Activated CD4-positive, alpha-beta T cell treated with anti-CD3 and anti-CD28 coated beads for 24 hours (primary cell): ENCODE measurements around the gene APAF1.
"Not testable (repeated sequence)": the region's sequence is repeated elsewhere in the genome, so short reads cannot be mapped to it uniquely, and the experiment has no call there.

Experiments
- DNase-seq, 2 donors: peaks; one replicate each; pipeline ENCODE4 v3.0.0-alpha.2; 2020; ENCODE audit warnings: low read depth in 2 of 2

APAF1 gene

DNA sequence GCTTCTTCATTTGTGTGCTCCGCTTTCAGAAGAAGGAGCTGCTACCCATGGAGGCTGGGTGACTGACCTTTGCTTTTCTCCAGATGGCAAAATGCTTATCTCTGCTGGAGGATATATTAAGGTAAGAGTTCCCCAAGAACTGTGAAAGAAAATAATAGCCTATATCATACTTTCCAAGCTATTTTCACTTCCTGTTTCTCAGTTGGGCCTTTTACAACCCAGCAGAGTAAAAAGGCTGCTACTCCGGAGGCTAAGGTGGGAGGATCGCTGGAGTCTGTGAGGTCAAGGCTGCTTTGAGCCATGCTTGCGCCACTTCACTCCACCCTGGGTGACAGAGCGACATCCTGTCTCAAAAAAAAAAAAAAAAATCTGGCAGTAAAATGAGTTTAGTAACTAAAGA lies 82.1 kb downstream of the APAF1 start:
- no peak for DNase-seq

- DNase-seq = no peak
These were observed 85.3 kb downstream of the APAF1 start for GRCh38 chr12:98730412-98730811.

DNA sequence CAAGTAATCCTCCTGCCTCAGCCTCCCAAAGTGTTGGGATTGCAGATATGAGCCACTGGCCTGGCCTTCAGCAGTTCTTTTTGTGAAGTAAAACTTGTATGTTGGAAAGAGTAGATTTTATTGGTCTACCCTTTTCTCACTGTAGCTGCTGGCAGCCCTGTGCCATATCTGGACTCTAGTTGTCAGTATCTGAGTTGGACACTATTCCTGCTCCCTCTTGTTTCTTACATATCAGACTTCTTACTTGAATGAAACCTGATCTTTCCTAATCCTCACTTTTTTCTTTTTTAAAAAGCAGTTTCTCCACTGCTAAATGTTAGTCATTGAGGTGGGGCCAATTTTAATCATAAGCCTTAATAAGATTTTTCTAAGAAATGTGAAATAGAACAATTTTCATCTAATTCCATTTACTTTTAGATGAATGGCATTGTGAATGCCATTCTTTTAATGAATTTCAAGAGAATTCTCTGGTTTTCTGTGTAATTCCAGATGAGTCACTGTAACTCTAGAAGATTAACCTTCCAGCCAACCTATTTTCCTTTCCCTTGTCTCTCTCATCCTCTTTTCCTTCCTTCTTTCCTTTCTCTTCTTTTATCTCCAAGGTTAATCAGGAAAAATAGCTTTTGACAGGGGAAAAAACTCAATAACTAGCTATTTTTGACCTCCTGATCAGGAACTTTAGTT lies 88.7 kb downstream of the APAF1 start:
- no peak for DNase-seq

DNA sequence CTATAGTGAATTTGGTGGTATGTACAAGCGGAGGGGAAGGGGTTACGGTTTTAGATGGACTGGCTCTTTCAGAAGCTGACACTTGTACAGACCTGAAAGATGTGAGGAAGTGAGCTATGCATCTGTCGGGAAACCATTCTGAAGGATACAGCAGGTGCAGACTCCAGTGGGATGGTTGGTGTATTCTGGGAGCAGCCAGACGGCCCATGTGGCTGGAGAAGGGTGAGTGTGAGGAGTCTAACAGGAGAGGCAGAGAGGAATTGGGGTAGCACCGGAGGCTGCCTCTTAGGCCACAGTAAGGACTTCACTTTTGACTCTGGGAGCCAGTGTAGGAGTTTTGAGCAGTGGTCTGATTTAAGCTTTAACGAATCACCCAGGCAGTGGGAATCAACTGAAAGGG lies 90.7 kb downstream of the APAF1 start:
- DNase-seq = no peak

DNA sequence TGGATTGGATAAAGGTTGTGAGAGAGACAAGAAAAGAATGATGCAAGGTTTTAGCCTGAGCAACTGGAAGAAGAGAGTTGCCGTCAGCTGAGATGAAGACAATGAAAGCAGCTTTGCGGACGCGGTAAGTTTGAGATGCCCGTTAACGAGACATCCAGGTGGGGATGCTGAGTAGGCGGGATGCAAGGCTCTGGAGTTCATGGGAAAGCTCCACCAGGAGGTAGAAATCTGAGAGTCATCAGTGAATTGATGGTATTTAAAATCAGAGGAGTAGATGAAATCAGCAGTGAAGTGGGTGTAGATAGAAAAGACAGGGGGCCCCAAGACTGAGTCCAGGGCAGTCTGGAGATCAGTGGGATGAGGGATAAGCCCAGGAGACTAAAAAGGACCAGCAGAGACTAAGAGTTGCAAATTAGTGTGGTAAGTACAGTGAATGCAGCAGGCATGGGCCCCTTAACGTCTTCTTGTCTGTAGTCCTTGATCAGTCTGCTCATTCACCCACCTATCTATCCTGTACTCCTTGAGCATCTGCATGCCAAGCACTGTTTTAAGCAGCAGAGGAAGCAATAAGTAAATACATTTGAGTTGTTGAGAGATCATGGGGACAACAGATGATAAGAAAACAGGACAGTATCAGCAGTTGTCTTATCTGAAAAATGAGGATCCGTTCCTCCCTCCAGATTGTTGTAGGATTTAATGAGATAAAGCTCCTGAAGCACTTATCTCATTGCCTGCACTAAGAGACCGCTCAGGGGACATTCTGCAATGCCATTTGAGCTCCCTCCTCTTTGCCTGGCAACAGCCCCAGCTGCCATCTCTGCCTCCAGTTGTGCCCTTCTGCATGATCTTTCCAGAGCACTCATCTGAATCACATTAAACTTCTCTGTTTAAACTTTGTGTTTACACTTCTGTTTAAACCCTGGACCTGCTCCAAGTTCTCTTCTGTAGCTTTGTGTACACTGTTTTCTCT lies 91.5 kb downstream of the APAF1 start:
- DNase-seq = no peak

GRCh38 chr12:98737322-98737712 lies 92.2 kb downstream of the APAF1 start:
- no peak for DNase-seq

DNA sequence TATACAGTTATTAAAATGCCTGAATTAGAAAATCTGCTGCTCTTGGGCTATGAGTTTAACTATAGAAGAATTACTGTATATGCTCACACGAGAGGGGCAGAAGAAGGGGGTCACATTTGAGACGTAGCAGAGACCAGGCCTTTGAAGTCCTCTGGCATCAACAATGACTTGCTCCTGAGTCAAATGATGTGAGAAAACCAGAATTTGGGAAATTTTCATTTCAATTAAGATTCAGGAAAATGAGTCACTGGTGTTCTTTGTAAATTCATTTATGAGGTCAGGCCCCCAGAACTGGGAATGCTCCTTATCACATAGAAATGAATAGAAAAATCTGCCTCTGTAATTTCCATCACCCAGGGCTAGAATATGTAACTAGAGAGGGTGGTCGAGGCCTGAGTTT lies 92.9 kb downstream of the APAF1 start:
- no peak for DNase-seq

- DNase-seq = no peak
These were observed 93.4 kb downstream of the APAF1 start for GRCh38 chr12:98738539-98738938.

GRCh38 chr12:98740751-98741150 lies 95.7 kb downstream of the APAF1 start:
- DNase-seq = no peak

GRCh38 chr12:98741196-98741555 lies 96.1 kb downstream of the APAF1 start:
- no peak for DNase-seq

- DNase-seq = no peak
These were observed 96.6 kb downstream of the APAF1 start for GRCh38 chr12:98741556-98742265.

GRCh38 chr12:98743362-98743953 lies 98.4 kb downstream of the APAF1 start:
- peak in 1 of 2 donors; percentile 29 for DNase-seq

DNA sequence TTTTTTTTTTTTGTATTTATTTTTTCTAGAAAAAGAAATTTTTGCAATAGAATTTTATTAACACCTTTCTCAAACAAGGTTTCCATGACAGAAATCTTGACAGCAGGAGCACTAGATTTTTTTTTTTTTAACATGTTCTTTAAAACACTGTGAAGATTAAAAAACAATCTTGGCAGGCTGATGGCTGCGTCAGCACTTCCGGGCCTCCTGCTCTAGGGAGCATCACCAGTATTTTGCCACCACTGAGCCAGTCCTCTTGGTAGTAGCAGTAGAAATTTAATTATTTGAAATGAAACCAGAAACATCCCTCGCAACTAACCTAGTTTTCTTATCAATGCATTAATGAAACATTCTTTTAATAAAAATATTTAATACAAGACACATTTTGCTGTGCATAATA lies 99.6 kb downstream of the APAF1 start:
- no peak for DNase-seq

DNA sequence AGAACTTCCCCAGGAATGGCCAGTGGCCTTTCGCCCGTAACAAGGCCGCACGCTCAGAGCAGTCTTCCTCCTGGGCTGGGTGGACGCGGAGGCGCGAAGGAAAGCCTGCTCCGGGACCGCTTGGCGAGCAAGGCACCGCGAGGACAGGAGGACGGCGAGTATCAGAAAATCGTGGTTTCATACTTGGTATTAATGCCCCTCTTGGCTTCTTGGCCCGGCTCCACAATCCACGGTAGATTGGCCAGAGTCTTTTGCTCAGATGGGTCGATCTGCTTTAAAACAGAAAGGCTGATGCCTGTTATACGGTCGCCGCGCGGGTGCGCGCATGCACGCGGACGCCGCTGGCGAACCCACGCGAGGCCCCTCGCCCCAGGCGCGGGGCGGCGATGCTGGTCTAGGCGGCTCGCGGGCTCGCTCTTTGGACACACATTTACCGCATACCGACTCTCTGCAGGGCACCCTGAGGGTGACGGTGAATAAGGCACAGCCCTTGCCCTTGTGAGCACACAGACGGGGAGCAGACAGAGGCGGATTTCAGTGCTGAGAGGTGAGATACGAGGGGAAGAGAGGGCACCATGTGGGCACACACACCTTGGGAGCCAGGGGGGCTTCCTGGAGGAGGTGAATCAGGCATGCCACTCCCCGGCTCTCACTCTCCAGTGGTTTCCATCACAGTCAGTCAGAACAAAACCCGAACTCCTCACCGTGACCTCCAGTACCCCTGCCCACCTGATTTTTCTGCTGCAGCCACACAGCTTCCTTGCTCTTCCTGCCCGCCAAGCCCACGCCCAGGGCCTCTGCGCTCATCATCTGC lies 100.7 kb downstream of the APAF1 start:
- no peak for DNase-seq

- DNase-seq = no peak
These were observed 103.4 kb downstream of the APAF1 start for GRCh38 chr12:98748463-98748862.

- DNase-seq = no peak
These were observed 105.4 kb downstream of the APAF1 start for GRCh38 chr12:98750511-98750910.

- DNase-seq = no peak
These were observed 106.6 kb downstream of the APAF1 start for GRCh38 chr12:98751580-98752115.

DNA sequence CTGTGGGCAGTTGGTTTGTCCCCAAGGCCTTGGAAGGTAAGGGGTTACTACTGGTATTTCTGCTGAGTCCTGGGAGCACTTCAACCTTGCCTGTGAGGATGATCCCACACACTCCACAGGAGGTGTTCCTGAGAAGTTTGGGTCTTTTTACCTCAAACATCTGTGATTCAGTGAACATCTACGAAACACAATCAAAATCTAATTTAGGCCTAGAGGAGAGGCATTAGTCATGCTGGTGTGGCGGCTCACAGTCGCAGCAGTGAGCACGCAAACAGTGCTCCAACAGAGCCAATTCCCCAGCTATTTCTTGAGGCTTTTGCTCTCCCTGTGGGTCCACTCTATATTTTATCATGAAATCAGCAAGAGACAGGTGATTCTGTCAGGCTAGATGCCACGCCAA lies 107.6 kb downstream of the APAF1 start:
- DNase-seq = no peak

- DNase-seq = no peak
These were observed 109.0 kb downstream of the APAF1 start for GRCh38 chr12:98754095-98754494.

GRCh38 chr12:98755855-98756254 lies 110.8 kb downstream of the APAF1 start:
- DNase-seq = not testable (repeated sequence)

DNA sequence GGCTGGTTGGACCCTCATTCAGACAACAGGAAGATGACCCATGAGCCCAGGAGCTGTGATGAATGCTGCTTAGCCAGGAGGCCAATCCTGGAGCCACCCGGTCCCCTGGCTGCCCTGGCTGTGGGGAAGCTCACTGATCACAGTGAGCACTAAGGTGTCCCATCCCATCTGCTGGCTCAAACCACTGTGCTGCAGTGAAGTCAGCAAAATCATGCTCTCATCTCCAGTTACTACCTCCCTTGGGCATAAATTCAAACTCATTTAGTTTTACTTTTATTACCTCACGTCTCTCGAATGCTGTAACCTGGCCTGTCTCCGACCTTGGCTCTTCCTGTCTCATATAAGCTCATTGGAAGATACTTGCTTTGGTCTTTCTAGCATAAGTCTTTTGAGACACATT lies 112.4 kb downstream of the APAF1 start:
- no peak for DNase-seq
